NOMO-1 (cell line): ENCODE measurements around the gene LSS.
"Not testable (repeated sequence)": the region's sequence is repeated elsewhere in the genome, so short reads cannot be mapped to it uniquely, and the experiment has no call there.

Experiments
- DNase-seq, 2 experiments: peaks; one replicate each; lab custom pipeline; 2025; ENCODE audit not compliant: unreplicated experiment in 2 of 2; lab: John Stamatoyannopoulos, UW

LSS gene

GRCh38 chr21:46188226-46189212 lies 40.1 kb downstream of the LSS start:
- no peak for DNase-seq

- no peak for DNase-seq
Measured at GRCh38 chr21:46187814-46188213, 40.8 kb downstream of the LSS start.

GRCh38 chr21:46187261-46187660 lies 41.3 kb downstream of the LSS start:
- no peak for DNase-seq

GRCh38 chr21:46185716-46186115 lies 42.9 kb downstream of the LSS start:
- no peak for DNase-seq

DNA sequence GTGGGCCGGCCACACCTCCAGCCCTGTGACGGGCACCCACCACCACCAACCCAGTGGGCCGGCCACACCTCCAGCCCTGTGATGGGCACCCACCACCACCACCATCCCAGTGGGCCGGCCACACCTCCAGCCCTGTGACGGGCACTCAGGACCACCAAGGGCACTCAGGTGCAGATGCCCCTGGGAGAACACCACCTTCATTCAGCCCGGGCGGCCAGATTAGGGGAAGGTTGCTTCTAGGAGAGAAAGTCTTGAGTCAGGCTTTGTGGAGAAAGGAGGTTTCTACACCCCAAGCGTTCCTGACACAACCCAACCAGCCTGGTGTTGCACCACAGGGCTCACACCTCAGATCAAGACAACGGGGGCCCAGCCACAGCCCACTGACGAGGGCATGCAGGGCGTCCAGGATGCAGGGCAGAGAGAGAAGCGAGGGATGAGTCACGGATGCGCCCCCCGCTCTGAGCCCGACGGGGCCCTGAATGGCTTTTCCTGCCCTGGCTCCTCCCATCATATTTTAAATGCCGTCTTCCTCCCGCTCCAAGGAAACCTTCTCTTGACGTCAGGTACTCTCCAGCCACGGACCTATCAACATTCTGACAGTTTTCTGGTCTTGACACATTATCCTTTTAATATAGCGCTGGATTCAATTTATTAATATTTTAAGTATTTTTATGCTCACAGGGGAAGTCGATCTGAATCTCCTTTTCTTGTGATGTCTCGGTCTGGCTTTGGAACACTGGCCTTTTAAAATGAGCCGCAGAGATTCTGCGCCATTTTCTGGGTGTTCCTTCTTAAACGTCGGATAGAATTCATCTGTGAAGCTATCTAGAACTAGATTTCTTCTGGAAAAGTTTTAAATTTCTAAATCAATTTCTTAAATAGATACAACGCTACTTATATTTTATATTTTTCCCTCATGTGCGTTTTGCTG lies 43.7 kb downstream of the LSS start:
- DNase-seq: peak; percentile 76 to 77

DNA sequence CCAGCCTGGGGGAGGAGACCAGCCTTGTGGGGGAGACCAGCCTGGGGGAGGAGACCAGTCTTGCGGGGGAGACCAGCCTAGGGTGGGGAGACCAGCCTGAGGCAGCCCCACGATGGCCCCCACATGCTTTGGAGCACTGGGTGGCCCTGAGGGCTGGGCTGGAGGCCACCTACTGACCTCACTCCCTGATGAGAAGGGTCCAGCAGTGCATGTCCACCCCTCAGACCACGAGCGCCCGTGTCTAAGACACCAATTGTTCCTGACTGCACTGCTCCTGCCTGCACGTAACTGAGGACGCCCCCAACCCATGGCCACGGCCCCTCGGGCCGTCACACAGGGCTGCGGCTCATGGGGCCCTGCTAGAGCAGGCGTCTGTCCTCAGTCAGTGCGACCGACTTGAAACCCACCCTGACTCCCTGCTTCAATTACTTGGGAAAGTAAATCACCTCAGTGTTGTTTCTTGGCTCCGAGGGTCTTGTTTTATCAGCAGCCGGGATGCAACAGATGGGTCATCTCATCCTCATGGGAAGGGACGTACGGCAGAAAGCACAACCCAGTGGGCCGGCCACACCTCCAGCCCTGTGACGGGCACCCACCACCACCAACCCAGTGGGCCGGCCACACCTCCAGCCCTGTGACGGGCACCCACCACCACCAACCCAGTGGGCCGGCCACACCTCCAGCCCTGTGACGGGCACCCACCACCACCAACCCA lies 44.5 kb downstream of the LSS start, which contains the start of gene SPATC1L:
Gene SPATC1L (minus strand): TSS at position 550 of the 715 bp plus-strand sequence. CDS start 1,643 bp downstream, outside the sequence.
- peak; percentile 37 to 44 for DNase-seq

DNA sequence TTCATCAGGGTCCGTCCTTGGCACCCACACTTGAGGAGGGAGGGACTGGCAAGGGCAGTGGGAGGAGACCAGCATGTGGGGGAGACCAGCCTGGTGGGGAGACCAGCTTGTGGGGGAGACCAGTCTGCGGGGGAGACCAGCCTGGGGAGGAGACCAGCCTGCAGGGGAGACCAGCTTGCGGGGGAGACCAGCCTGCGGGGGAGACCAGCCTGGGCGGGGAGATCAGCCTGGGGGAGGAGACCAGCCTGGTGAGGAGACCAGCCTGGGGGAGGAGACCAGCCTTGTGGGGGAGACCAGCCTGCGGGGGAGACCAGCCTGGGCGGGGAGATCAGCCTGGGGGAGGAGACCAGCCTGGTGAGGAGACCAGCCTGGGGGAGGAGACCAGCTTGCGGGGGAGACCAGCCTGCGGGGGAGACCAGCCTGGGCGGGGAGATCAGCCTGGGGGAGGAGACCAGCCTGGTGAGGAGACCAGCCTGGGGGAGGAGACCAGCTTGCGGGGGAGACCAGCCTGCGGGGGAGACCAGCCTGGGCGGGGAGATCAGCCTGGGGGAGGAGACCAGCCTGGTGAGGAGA lies 45.2 kb downstream of the LSS start:
- not testable (repeated sequence) for DNase-seq

DNA sequence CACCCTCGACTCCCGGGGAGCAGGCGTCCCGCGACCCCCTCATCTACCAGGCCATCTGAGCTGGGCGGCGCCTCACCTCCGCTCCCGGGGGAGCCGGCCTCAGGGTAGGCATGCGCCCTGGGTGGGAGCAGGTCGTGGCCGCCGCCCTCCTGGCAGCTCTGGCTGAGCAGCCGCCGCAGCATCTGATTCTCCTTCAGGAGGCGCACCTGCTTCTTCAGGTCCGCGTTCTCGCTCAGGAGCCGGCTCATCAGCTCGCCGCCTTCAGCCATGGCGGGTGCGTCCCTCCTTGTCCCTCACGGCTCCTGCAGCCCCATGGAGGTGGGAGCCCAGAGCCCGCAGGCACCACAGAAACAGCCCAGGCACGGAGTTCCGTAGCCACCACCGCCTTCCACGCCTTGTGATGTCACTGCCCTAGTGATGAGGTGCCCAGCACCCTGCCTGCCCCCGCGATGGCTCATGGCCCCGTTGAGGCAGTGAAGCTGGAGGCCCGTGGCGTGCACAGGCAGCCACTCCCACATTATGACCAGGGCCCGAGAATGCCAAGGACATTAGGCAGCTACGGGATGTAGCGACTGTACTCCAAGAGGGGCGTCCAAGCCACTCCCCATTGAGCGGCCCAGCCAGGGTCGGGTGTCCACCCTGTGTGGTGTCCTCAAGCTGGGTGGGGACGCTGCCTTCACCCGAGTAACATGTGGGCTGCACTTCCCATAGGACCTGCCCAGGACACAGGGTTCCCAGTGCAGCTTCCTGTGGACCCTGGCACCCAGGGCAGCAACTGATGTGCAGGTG lies 45.8 kb downstream of the LSS start:
- DNase-seq: no peak

GRCh38 chr21:46181953-46182547 lies 46.5 kb downstream of the LSS start:
- no peak for DNase-seq

DNA sequence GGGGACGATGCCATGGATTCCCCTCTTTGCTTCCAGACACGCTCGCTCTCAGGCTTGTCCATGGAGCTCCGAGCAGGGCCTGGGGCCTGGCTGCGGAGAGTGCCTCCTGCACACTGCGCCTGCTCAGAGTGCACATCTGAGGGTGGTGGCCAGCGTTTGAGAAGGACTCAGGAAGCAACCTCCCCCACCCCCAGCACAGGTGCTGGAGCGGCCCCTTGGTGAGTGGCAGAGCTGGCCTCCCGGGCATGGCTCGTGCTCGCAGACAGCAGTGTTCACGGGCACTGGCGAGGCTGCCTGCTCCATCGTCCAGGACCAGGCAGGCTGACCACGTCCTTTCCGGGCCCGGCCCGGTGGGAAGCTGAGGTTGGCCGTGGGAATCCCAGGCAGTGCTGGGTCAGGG lies 47.1 kb downstream of the LSS start:
- DNase-seq: no peak

DNA sequence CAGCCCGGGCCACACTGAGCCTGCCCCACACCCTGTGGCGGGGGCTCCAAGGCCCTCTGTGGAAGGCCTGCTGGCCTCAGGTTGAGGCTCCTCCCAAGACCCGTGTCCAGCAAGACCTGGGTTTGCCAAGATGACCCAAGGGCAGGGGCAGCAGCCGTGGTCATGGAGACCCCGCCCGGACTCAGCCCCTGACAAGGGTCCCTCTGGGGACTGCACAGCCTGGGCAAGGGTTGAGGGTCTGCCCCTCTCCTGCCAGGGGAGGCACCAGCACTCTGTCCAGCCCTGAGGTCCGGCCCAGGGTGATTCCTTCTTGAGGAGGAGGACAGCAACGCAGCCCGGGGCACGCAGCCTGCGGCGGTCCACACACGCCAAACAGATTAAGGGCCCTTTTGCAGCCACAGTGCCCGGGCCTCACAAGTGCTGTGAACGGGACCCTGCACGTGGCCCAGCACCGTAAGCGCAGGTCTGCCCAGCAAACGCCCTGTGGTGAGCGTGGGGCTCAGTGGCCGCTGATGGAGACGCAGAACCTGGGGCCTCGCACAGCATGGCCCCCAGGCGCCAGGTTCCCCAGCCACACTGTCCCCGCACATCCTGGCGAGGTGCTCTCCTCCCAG lies 47.7 kb downstream of the LSS start:
- no peak for DNase-seq

DNA sequence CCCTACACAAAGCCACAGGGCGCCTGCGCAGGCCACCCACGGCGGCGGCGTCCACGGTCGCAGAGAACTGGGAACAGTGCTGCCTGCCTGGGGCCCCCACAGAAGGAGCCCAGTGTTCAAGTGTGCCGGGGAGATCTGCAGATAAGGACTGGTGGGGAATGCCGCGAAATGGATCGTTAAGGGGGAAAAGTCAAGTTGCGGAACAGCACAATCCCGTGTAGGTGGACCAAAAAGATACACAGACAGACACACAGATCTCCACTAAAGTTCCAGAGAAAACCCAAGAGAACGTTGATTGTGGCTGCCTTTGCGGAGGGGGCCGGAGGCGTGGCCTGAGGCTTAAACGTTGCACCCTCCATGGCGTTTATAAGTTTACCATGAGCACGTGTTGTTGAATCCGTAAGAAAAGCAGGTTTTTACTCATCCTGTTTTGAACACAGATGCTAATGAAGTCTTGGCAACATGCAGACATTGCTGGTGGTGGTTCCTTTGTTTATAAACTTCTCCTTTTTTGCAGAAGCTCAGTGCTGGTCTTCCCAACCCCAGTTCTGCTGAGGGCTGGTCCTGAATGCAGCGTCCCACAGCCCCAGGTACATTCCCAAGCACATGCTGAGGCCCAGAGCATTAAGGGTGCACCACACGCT lies 48.4 kb downstream of the LSS start:
- DNase-seq: peak in 1 of 2 experiments; percentile 0

- DNase-seq: no peak
Measured at GRCh38 chr21:46179708-46180078, 48.9 kb downstream of the LSS start.

GRCh38 chr21:46178961-46179360 lies 49.6 kb downstream of the LSS start:
- no peak for DNase-seq

- not testable (repeated sequence) for DNase-seq
Measured at GRCh38 chr21:46176443-46177129, 52.0 kb downstream of the LSS start.

DNA sequence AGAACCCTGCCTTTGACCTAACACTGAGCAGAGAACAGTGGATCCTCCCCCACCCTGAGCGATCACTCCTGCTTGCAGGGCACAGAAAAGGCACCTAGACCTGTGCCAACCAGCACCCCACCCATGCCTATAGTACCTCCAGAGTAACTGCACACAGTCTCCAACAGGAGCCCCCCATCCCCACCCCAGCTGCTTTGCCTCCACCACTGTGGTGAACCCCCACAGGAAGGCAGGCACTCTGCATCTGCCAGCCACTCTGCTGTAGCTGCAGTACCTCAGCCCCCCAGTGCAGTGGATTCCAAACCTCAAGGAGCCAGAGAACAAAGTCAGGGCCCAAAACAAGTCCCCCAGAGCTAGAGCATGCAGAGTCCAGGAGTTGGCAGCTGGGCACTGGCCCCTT lies 55.0 kb downstream of the LSS start:
- no peak for DNase-seq

- DNase-seq: no peak
Measured at GRCh38 chr21:46172863-46173528, 55.6 kb downstream of the LSS start.
